GM12878 (cell line): Measurements from ENCODE around the gene KIF9. TPM values are rescaled to one million over a fixed set of nuclear protein-coding genes. Genes with fewer than 3 reads are reported as not detected.
A peak's percentile ranks its signal among the peaks of the same experiment; 100 is the strongest.

Experiments
- ATAC-seq: fragments of 200-7000 bp; cut with Tn5 transposase; 3 replicates; pipeline ENCODE4 v1.9.1; 2020; ENCODE audit warnings: mild to moderate bottlenecking, moderate library complexity
- BruUV-seq: library from RNA; stranded (reverse); fragments of 400-500 nt; replicated peaks from 2 replicates; lab custom pipeline; 2021; lab: Mats Ljungman, UMichigan
- CTCF ChIA-PET: fragments of 300-600 bp; sonication (Branson Sonifier 250); formaldehyde crosslinking; extraction: SDS; loops from one replicate; lab custom pipeline; 2021; ENCODE audit warnings: inconsistent platforms; lab: Yijun Ruan, JAX
- POLR2A ChIA-PET: fragments of 350-600 bp; formaldehyde crosslinking; extraction: SDS; loops from one replicate; lab custom pipeline; 2021; ENCODE audit warnings: inconsistent platforms; lab: Charles Lee
- RAD21 ChIA-PET: fragments of 300-600 bp; sonication (Branson Sonifier 250); formaldehyde crosslinking; loops from one replicate; lab custom pipeline; 2023; ENCODE audit warnings: antibody characterized with exemption; ENCODE audit not compliant: unreplicated experiment; lab: Charles Lee
- SMC1A ChIA-PET: fragments of 300-600 bp; sonication (Branson Sonifier 250); formaldehyde crosslinking; loops from one replicate; lab custom pipeline; 2023; ENCODE audit not compliant: unreplicated experiment, uncharacterized antibody; lab: Charles Lee
- DNase-seq: peaks from one replicate; pipeline ENCODE4 v3.0.0-alpha.2; 2011; ENCODE audit warnings: low read depth, low spot score
- FAIRE-seq: peaks from 3 replicates; lab custom pipeline; 2011; peaks lifted over from hg19 to GRCh38; lab: Jason Lieb, UNC
- H2AFZ ChIP-seq: 2 replicates; pipeline ENCODE4 v1.6.0; 2011; ENCODE audit warnings: low read depth, low read length, control low read depth; ENCODE audit not compliant: control insufficient read depth
- H3K27ac ChIP-seq: 2 replicates; pipeline ENCODE4 v1.5.1; 2011; ENCODE audit warnings: control low read depth; ENCODE audit not compliant: control insufficient read depth, insufficient read depth
- H3K27me3 ChIP-seq, 2 experiments: replicated peaks in 1 of 2; 2 replicates each; pipeline versions ENCODE4 v1.6.0 to v1.6.1; 2011; ENCODE audit warnings: low read length in 1 of 2; ENCODE audit not compliant: control insufficient read depth in 2 of 2, insufficient read depth in 2 of 2
- H3K36me3 ChIP-seq, 2 experiments: 2 replicates each; pipeline ENCODE4 v1.5.1; 2011; ENCODE audit warnings: low read length in 1 of 2; ENCODE audit not compliant: control insufficient read depth in 2 of 2, insufficient read depth in 2 of 2
- H3K4me1 ChIP-seq: 2 replicates; pipeline ENCODE4 v1.6.1; 2011; ENCODE audit warnings: mild to moderate bottlenecking, low read length, moderate library complexity, mixed read lengths; ENCODE audit not compliant: control insufficient read depth, insufficient read depth
- H3K4me2 ChIP-seq: 2 replicates; pipeline ENCODE4 v1.6.0; 2011; ENCODE audit warnings: control low read depth; ENCODE audit not compliant: control insufficient read depth, insufficient read depth
- H3K4me3 ChIP-seq: fragments of 200-600 bp; sonication (generic); 2 replicates; pipeline ENCODE4 v1.5.1; 2016
- H3K79me2 ChIP-seq: 2 replicates; pipeline ENCODE4 v1.6.0; 2011; ENCODE audit warnings: low read length; ENCODE audit not compliant: control insufficient read depth, insufficient read depth
- H3K9ac ChIP-seq: 2 replicates; pipeline ENCODE4 v1.8.0; 2011; ENCODE audit warnings: low read length, control low read depth, mixed read lengths; ENCODE audit not compliant: control insufficient read depth, insufficient read depth
- H3K9me3 ChIP-seq: replicated peaks from 3 replicates; pipeline ENCODE4 v1.5.1; 2011; ENCODE audit warnings: mild to moderate bottlenecking, low read length; ENCODE audit not compliant: control insufficient read depth, insufficient read depth
- H4K20me1 ChIP-seq: 2 replicates; pipeline ENCODE4 v1.6.0; 2011; ENCODE audit not compliant: control insufficient read depth, insufficient read depth
- DPF2 ChIP-seq: fragments of 450-650 bp; IDR thresholded peaks from 2 replicates; pipeline ENCODE4 v1.6.1; 2017; ENCODE audit warnings: mild to moderate bottlenecking
- ETV6 ChIP-seq, 2 experiments: fragments of 450-650 bp in 1 of 2; IDR thresholded peaks in 1 of 2; conservative IDR thresholded peaks in 1 of 2; 2 replicates each; pipeline ENCODE4 v1.6.1; 2014; ENCODE audit warnings: antibody characterized with exemption in 1 of 2, borderline replicate concordance in 1 of 2, low read depth in 1 of 2, mild to moderate bottlenecking in 1 of 2, moderate library complexity in 1 of 2
- MYB ChIP-seq: fragments of 150-350 bp; IDR thresholded peaks from 2 replicates; pipeline ENCODE4 v1.6.1; 2014; ENCODE audit warnings: mild to moderate bottlenecking, low read depth, low read length, borderline replicate concordance
- POLR2A ChIP-seq: IDR thresholded peaks from 2 replicates; pipeline ENCODE4 v1.6.1; 2011; ENCODE audit warnings: low read depth, mild to moderate bottlenecking, low read length
- WGBS: methylation state at CpG from one replicate; pipeline ENCODE4 v1.1.6; 2016; ENCODE audit warnings: low lambda C conversion rate; ENCODE audit not compliant: insufficient replicate concordance, insufficient coverage; ENCODE audit errors: missing lambda C conversion rate; 5-methylcytosine and 5-hydroxymethylcytosine counted together
- in situ Hi-C: fragments of 300-500 bp; cut with MboI; formaldehyde crosslinking; loops from 9 replicates; pipeline ENCODE4 v1.14.3; 2018; ENCODE audit warnings: mixed read lengths
- intact Hi-C: fragments of 100-400 bp; cut with micrococcal nuclease; formaldehyde crosslinking; loops from one replicate; pipeline ENCODE4 v1.14.2; 2022; ENCODE audit not compliant: unreplicated experiment
- polyA plus RNA-seq, 11 experiments: library from polyadenylated mRNA; depleted of rRNA in 4 of 11; unstranded in 6 of 11; stranded (reverse) in 5 of 11; fragments of >200 nt; fragmentation: Nextera tagmentation in 4 of 11; fragmentation: Illumina TruSeq in 1 of 11; extraction: Ambion mirVana in 4 of 11; extraction: Trizol in 1 of 11; gene quantifications; 1 replicate in 1 of 11; 2 replicates in 10 of 11; pipeline versions ENCODE4 v1.2.1 to v1.2.3, GENCODE V29; 2011 to 2016; ENCODE audit warnings: inconsistent platforms in 2 of 11, missing spikeins in 2 of 11, low read depth in 1 of 11
- total RNA-seq, 4 experiments: library from RNA; depleted of rRNA in 3 of 4; stranded (reverse); fragments of >200 nt in 3 of 4; fragmentation: Illumina TruSeq in 1 of 4; extraction: Trizol in 1 of 4; gene quantifications; 2 replicates each; pipeline versions ENCODE4 v1.2.1 to v1.2.3, GENCODE V29; 2013 to 2021
- TF ChIP-seq, protein P1 (sequence below): fragments of 450-650 bp; IDR thresholded peaks from 2 replicates; pipeline ENCODE4 v1.6.1; 2016; ENCODE audit warnings: mild to moderate bottlenecking
- TF ChIP-seq, protein P2 (sequence below): fragments of 450-650 bp; IDR thresholded peaks from 2 replicates; pipeline ENCODE4 v1.6.1; 2016; ENCODE audit warnings: mild to moderate bottlenecking, moderate library complexity, borderline replicate concordance

Gene KIF9
- total and polyA plus RNA-seq, 10 of the 15 experiments (the other 5 are each of a cell fraction or from before 2014, with no cell fraction given): 3.0 to 10.2 (median 5.9) TPM

- POLR2A ChIA-PET: interaction anchor here (1.3 to 1.4 kb wide), 3 partner anchors 9 to 17 kb away, joined by 3 to 8 read pairs (median 3); no protein-coding TSS in a partner anchor
- RAD21 ChIA-PET: no interaction called here
- DNase-seq (no peak), ATAC-seq (peak; percentile 61), FAIRE-seq (no peak)
- intact Hi-C loops (no loop called here), in situ Hi-C loops (no loop called here)
- CTCF ChIA-PET: interaction anchor here (0.8 kb wide), 1 partner anchor 17 kb away, joined by 5 read pairs; no protein-coding TSS in a partner anchor
- Histone ChIP-seq H3K9ac (no peak overlapping the region; the same call in 1 of the 2 replicates), H3K9me3 (no peaks in the 10 kb centered on the region), H3K27ac (peak overlapping the region; percentile 17; the same call in 1 of the 2 replicates), H2AFZ (no peak overlapping the region), H3K36me3 (peaks cover 0 to 13% of the 10 kb centered on the region in 2 experiments), H3K79me2 (peaks cover 67% of the 10 kb centered on the region), H3K27me3 (no peaks in the 10 kb centered on the region), H4K20me1 (no peaks in the 10 kb centered on the region), H3K4me1 (peaks cover 34% of the 10 kb centered on the region), H3K4me2 (peak overlapping the region; percentile 49), H3K4me3 (no peak overlapping the region)
- TF ChIP-seq, protein P1, sequence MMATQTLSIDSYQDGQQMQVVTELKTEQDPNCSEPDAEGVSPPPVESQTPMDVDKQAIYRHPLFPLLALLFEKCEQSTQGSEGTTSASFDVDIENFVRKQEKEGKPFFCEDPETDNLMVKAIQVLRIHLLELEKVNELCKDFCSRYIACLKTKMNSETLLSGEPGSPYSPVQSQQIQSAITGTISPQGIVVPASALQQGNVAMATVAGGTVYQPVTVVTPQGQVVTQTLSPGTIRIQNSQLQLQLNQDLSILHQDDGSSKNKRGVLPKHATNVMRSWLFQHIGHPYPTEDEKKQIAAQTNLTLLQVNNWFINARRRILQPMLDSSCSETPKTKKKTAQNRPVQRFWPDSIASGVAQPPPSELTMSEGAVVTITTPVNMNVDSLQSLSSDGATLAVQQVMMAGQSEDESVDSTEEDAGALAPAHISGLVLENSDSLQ: peak; percentile 77
- TF ChIP-seq ETV6 (conservative IDR thresholded peaks at IDR 0.05 in 1 of 2, IDR thresholded peaks at IDR 0.05 in 1 of 2; ENCODE audit: borderline replicate concordance in 1 of 2, low read depth in 1 of 2) (peak in 1 of 2 experiments; percentile 60; a peak in 2 of 4 replicates), MYB (no peak), DPF2 (no peak), POLR2A (no peak)
- TF ChIP-seq, protein P2, sequence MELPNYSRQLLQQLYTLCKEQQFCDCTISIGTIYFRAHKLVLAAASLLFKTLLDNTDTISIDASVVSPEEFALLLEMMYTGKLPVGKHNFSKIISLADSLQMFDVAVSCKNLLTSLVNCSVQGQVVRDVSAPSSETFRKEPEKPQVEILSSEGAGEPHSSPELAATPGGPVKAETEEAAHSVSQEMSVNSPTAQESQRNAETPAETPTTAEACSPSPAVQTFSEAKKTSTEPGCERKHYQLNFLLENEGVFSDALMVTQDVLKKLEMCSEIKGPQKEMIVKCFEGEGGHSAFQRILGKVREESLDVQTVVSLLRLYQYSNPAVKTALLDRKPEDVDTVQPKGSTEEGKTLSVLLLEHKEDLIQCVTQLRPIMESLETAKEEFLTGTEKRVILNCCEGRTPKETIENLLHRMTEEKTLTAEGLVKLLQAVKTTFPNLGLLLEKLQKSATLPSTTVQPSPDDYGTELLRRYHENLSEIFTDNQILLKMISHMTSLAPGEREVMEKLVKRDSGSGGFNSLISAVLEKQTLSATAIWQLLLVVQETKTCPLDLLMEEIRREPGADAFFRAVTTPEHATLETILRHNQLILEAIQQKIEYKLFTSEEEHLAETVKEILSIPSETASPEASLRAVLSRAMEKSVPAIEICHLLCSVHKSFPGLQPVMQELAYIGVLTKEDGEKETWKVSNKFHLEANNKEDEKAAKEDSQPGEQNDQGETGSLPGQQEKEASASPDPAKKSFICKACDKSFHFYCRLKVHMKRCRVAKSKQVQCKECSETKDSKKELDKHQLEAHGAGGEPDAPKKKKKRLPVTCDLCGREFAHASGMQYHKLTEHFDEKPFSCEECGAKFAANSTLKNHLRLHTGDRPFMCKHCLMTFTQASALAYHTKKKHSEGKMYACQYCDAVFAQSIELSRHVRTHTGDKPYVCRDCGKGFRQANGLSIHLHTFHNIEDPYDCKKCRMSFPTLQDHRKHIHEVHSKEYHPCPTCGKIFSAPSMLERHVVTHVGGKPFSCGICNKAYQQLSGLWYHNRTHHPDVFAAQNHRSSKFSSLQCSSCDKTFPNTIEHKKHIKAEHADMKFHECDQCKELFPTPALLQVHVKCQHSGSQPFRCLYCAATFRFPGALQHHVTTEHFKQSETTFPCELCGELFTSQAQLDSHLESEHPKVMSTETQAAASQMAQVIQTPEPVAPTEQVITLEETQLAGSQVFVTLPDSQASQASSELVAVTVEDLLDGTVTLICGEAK: no peak
- no TSS peak for BruUV-seq
- SMC1A ChIA-PET: interaction anchor here (1.2 to 3.4 kb wide), 4 partner anchors 12 to 45 kb away, joined by 3 to 16 read pairs (median 6); no protein-coding TSS in a partner anchor
- 2% methylated on average over 2 of the region's 2 CpGs for WGBS
Measured at GRCh38 chr3:47296562-47297302, 14.1 kb upstream of the KIF9 start.
